ENCODE measurements around the gene TSPAN6.

GRCh38 chrX:100625985-100626491, 10.6 kb downstream of the TSPAN6 start:
- TF ChIP-seq EZH2 (IDR thresholded peaks at IDR 0.05; ENCODE audit: borderline replicate concordance, insufficient read depth, low read length, poor library complexity, severe bottlenecking) (no peak), RAD21 (conservative IDR thresholded peaks at IDR 0.05) (no peak), CTCF (IDR thresholded peaks at IDR 0.05; ENCODE audit: poor library complexity, severe bottlenecking) (no peak), TAF1 (IDR thresholded peaks at IDR 0.05; ENCODE audit: low read depth) (no peak), SMC3 (conservative IDR thresholded peaks at IDR 0.05; ENCODE audit: poor library complexity) (no peak), POLR2AphosphoS5 (IDR thresholded peaks at IDR 0.05) (no peak), EP300 (conservative IDR thresholded peaks at IDR 0.05; ENCODE audit: poor library complexity, severe bottlenecking) (no peak), REST (IDR thresholded peaks at IDR 0.05; ENCODE audit: borderline replicate concordance) (no peak)

Measured in neural cell (in vitro differentiated cells).